Stromal cell of bone marrow (primary cell): ENCODE data around the gene CCDC66.

ENCODE experiments used
- DNase-seq: peaks from one replicate; pipeline ENCODE4 v3.0.0-alpha.2; 2012; ENCODE audit warnings: low read depth

CCDC66 gene

DNA sequence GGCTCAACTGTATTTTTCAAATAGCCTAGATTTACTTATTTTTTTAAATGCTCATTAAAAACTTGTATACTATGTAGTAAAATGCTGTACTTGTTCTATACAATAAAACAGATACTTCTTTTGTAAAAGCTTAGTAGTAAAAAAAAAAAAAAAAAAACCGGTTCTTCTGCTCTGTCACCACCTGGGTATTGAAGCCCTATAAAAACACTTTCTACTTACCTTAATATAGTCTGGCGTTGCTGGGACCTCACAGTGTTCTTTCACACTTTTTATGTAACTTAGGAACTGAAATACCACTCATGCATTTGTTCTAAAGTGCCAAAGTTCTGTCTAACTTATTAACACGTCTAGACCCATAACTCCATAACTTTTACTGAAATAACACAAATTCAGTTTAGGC lies 64.7 kb downstream of the CCDC66 start:
- DNase-seq, result no peak

DNA sequence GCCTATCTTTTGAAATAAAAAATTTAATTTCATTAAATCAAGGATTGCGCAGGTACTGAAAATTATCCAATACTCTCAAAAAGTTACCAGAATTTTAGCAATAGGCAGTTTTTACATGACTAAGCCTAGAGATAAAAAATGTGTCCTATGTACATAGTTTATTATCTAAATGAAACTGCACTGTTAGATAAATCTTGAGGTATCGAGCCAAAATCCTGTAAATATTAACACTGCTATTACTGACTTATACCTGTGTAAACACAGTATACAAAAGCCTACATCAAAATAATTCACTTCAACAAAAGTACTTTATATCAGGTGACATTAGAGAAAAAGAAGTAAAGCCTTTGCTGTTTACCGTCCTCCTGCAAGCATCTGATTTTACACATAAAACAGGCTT lies 65.4 kb downstream of the CCDC66 start:
- DNase-seq, result no peak

DNA sequence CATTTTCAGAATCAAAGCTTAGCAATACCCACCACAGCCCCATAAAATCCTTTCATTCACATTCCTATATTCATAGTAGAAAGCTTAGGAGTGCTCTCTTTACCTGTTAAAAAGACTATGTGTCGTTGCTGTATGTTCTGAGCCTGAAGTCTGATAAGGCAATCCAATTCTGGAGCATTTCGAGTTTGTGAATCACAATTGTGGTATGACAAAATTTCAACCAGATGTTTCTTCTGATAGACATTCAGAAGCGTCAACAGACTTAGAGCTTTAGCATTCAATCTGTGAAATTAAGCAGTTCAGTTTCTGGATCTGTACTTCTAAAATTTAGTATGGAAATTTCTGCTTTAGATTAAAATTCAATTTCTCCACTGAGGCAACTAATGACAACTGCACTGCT lies 67.8 kb downstream of the CCDC66 start:
- DNase-seq, result no peak

DNA sequence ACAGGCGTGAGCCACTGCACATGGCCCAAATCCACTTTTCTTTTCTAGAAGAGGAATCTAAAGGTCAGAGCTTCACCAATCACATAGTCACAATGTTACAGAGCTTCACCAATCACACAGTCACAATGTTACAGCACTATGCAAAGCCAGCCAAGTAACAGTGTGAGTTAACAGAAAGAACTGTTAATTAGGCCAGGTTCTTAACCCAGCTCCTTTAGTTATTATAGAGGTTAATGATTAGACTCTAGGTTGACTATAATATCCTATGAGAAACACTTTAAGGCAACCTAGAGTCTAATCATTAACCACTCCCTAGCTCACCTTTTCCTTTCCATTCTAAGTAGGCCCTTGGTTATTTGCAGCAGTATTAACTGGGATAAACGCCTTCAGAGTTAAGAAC lies 72.1 kb downstream of the CCDC66 start:
- no peak for DNase-seq

DNA sequence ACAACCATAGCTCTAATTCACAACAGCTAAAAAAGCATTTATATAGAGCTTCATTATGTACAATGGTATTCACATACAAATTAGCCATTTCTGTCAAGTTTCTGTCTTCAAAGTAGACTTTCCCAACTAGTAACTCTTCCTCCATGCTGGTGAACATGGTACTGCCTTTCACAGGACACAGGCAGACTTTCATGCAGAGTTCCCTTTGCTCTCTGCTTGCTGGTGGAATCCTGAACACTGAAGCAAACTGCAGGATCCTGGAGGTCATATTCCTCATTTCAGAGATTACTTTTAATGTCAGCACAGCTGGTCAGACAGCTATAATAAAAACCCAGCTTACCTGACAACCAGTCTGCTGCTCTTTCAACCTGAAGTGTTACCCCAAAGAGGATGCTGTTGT lies 72.5 kb downstream of the CCDC66 start:
- no peak for DNase-seq

DNA sequence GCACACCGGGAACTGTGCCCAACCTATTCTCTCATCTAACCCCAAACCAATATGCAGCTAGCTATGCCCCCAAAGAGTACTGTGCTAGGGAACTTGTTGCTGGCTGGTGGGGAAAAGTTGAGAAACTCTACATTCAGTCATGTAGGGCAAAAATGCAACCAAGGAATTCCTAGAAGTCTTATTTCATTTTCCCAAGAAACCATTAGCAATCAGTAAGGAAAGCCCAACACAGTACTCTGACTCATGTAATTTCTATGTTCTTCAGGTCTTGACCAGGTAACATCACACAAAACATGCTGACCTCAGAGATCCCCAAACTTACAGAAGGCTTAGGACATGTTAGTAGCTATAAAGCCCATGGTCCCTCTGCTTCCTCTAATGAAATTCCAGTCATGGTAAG lies 74.0 kb downstream of the CCDC66 start:
- no peak for DNase-seq

DNA sequence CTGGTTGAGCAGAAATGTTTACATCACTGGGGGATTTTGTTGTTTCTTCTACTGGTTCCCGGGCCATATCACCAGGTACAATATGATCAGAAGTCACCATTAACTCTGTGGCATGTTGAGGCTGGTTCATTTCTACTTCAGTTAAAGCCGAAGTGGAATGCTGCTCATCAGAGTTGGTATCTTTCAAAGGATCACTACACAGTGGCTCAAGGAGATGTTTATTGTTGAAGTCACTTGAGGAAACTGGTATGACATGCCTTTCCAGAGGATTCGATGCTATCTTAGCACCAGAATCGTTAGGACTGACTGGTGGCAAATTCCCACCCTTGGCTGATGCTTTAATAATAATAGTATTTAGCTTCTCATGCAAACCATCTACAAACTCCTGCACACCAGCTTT lies 76.2 kb downstream of the CCDC66 start:
- no peak for DNase-seq

DNA sequence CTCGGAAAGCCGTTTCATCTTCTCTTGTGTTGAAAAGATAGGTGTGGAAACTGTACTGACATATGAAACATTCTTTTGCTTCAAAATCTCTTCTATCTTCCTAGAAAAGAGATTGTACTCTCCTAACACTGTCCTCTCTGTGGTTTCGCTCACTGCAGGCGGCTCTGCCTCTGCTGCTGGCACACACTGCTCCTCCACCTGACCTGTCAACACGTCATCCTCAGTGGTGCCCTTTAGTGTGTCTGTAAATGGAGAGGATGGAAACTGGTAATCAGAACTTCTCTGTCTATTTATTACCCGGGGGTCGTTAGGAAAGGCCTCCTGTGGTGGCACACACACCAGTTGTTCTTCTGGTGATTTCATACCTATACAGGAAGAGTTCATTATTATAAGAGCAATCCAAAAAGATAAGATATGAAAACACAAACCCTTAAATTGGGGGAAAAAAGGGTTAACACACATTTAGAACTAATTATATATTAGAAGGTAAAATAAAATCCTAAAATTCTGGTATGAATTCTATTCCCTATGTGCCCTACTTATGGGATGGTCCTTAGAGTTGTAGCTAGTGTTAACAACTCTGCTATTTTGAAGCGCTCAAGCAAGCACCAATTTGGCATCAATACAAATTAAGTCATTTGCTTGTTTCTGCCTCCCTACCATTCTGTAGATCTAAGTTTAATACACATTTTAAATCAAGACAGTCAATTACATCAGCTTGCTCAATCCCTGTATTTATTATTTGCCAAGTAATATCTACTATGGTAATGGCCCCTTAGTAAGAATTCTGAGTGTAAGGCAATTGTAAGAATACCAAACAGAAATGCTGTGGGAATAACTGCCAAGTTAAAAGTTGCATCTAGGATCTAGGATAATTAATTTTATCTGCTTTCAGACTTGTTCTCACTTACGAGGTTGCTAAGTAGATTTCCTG lies 76.9 kb downstream of the CCDC66 start:
- no peak for DNase-seq

DNA sequence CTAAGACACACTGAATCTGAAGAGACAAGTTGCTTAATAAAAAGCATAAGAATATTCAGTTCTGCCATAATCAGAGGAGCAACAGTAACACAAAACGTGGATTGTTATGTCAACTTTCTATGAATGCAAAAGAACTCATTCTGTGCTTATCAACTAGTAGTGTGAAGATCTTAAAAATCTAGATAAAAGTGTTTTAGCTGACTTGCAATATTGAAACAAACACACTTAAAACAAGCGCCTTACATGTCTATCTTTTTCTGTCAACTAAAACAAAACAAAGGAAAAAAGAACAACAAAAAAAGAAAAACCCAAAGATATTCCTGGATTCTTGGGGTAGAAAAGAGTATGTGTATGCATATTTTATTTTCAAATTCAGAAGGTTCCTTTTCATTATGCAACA lies 88.4 kb downstream of the CCDC66 start:
- no peak for DNase-seq

DNA sequence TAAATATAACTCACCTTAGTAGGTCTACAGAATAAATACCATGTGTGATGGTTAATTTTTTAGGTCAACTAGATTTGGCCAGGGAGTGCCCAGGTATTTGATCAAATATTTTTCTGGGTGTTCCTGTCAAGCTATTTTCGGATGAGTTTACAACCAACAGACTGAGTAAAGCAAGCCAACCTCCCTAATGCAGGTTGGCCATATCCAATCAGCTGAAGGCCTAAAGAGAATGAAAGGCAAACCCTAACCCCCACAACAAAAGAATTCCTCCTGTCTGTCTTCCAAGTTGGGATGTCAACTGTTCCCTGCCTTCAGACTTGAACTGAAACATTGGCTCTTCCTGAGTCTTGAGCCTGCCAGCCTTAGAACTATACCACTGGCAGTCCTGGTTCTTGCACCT lies 97.5 kb downstream of the CCDC66 start:
- no peak for DNase-seq

DNA sequence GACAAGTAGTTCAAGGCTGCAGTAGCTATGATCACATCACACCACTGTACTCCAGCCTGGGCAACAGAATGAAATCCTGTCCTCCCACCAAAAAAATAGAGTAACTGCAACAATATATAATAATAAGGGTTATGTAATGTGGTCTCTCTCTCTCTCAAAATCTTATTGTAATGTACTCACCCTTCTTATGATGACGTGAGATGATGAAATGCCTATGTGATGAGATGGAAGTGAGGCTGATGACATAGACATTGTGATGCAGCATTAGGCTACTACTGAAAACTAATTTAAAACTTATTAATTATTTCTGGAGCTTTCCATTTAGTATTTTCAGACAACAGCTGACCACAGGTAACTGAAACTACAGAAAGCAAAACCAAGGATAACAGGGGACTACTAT lies 98.7 kb downstream of the CCDC66 start:
- no peak for DNase-seq

DNA sequence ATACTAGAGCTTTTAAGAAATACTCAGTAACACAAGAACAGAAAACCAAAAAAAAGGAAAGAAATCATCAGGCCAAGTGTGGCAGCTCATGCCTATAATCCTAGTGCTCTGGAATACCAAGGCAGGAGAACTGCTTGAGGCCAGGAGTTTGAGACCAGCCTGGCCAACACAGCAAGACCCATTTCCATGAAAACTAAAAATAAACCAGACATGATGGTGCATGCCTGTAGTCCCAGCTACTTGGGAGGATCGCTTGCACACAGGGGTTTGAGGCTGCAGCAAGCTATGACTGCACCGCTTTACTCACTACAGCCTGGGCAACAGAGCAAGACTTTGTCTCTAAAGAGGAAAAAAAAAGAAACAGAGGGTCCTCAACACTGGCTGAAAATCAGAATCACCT lies 107.8 kb downstream of the CCDC66 start:
- DNase-seq, result no peak

DNA sequence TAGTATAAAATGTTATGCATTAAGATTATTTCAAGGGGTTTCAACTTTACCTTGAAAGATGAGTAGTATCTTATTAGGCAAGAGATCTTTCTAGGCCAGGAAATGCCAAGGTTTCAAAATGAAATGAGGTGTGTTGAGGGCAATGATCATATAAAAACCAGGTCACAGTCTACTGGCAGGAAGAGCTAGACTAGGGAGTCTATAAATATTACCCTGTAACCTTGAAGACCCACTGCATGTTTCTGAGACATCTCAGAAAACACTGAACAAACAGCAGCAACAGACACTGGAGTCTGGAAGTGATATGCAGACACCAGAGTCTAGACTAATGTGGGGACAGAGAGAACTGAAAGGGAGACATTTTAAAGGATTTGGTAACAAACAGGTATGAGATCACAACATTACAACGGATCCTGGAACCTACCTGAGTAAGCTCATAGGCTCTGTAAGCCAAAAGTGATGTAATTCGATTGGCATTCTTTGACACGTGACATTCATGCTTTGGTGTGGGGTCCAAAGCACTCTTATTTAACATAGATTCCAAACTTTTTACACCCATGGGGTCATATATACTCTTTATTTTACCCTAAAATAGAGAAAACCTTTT lies 111.1 kb downstream of the CCDC66 start:
- no peak for DNase-seq
